Loucy (cell line): ENCODE measurements around the gene LRRK1.

Experiments used
- CTCF ChIP-seq: fragments of 200-600 bp; sonication (generic); conservative IDR thresholded peaks from 2 replicates; pipeline ENCODE4 v1.5.1; 2014; ENCODE audit warnings: mild to moderate bottlenecking, antibody characterized with exemption, low read length
- EZH2phosphoT487 ChIP-seq: fragments of 200-600 bp; IDR thresholded peaks from 2 replicates; pipeline ENCODE4 v1.6.1; 2018; ENCODE audit warnings: antibody characterized with exemption, mild to moderate bottlenecking, moderate library complexity, borderline replicate concordance

- no peak for TF ChIP-seq EZH2phosphoT487
- no peak for TF ChIP-seq CTCF
Observed at GRCh38 chr15:100934166-100934565, 15.0 kb downstream of the LRRK1 start.
